ENCODE measurements around the gene MAP3K14.

DNA sequence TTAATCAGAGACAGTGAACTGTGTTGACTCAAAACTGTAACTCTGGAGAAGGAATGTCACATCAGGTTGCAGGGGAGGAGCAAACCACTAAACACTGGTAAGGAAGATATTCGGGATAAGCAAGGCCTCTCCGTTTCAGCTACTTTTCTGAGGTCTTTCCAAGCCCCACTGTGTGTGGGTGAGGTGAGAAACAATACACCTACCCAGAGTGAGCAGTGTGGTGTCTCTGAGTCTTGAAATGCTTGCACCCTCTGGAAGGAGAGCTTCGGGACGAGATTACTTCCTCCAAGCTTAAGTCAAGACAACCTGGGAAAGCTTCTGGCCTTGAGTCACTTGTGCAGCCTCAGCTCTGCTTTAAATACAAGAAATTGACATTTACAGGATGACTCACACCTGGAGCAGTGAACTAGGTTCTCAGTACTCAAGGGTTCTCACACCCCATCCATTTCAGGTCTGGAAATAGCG is 2.5 kb upstream of the MAP3K14 start:
- TF ChIP-seq CTCF (IDR thresholded peaks at IDR 0.05) (no peak), POLR2A (IDR thresholded peaks at IDR 0.05) (no peak)
